ENCODE data around the gene SCUBE3.

SCUBE3 gene

DNA sequence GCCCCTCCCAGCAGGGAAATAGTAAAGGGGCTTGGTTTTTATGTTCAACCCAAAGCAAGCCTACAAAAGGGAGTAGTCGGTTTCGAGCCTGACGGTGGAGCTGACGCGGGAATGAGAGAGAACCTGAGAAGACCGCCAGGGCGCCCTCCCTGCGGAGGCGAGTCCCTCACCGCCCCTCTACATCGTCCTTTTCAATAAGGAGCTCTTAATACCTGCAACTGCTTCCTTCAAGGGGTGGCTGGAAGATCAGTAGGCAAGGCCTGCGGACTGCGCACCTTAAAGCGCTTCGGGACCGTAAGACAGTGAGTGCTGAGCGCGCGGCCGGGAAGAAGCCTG is 45.1 kb downstream of the SCUBE3 start:
- in situ Hi-C loops (cut with MboI; ENCODE audit: low pct_unique_long_range_greater_than_20kb, low sequenced_read_pairs, unreplicated experiment) = no loop called here
- DNase-seq (ENCODE audit: low spot score) = no peak
- TF ChIP-seq CTCF (IDR thresholded peaks at IDR 0.05; ENCODE audit: extremely low read depth, insufficient read depth, missing control alignments) = no peak

GRCh38 chr6:35259194-35259947 is 45.6 kb downstream of the SCUBE3 start, which contains the start of gene ZNF76:
ZNF76 (plus strand) TSS chr6:35259735; CDS start chr6:35281152, 21,417 bp downstream.
- in situ Hi-C loops (cut with MboI; ENCODE audit: low pct_unique_long_range_greater_than_20kb, low sequenced_read_pairs, unreplicated experiment) = no loop called here
- peak; percentile 78 for TF ChIP-seq CTCF (IDR thresholded peaks at IDR 0.05; ENCODE audit: extremely low read depth, insufficient read depth, missing control alignments)
- DNase-seq (ENCODE audit: low spot score) = peak; percentile 97

GRCh38 chr6:35259948-35260590 is 46.3 kb downstream of the SCUBE3 start:
- in situ Hi-C loops (cut with MboI; ENCODE audit: low pct_unique_long_range_greater_than_20kb, low sequenced_read_pairs, unreplicated experiment) = no loop called here
- DNase-seq (ENCODE audit: low spot score) = peak; percentile 86
- TF ChIP-seq CTCF (IDR thresholded peaks at IDR 0.05; ENCODE audit: extremely low read depth, insufficient read depth, missing control alignments) = no peak

DNA sequence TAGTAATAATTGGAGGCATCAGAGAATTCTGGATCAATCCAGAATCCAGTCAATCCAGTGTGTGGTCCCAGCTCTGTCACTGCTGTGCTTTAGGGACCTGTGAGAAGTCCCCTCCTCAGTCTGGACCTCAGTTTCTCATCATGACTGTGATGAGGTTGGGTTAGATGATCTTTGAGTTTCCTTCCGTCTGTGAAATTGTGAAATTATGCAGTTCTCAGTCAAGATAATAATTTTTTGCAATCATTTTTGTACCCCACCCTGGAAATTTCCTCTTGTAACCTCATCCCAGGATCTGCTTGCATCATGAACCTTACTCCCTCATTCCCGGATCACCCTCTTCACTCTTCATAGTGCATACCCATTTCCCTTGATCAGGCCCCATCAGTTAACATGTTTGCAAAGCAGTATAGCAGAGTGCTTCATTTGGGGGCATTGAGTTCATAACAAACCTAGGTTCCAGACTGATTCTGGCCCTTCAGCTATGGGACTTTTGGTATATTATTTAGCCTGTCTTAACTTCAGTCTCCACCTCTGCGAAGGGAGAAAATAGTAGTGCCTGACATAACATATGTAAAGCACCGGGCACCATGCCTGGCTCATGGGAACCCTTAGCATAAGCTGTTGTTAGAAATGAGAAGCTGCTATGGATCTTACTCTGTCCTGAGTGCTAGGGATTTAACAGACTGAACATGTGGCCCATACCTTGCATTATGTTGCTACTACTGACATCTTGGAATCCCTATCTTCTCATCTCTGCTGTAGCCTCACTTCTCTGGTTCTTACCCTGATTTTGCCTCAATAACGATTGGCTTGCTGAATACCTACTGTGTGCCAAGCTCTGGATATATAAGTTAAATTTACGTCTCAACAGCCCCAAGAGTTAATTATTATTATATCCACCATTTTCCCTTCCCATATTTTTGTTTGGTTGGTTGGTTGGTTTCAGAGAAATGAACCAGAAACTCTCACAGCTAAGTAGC is 47.1 kb downstream of the SCUBE3 start:
- TF ChIP-seq CTCF (IDR thresholded peaks at IDR 0.05; ENCODE audit: extremely low read depth, insufficient read depth, missing control alignments) = no peak
- DNase-seq (ENCODE audit: low spot score) = no peak
- in situ Hi-C loops (cut with MboI; ENCODE audit: low pct_unique_long_range_greater_than_20kb, low sequenced_read_pairs, unreplicated experiment) = no loop called here

GRCh38 chr6:35262596-35262995 is 48.8 kb downstream of the SCUBE3 start:
- in situ Hi-C loops (cut with MboI; ENCODE audit: low pct_unique_long_range_greater_than_20kb, low sequenced_read_pairs, unreplicated experiment) = no loop called here
- no peak for TF ChIP-seq CTCF (IDR thresholded peaks at IDR 0.05; ENCODE audit: extremely low read depth, insufficient read depth, missing control alignments)
- DNase-seq (ENCODE audit: low spot score) = no peak

GRCh38 chr6:35264550-35265274 is 51.0 kb downstream of the SCUBE3 start:
- in situ Hi-C loops (cut with MboI; ENCODE audit: low pct_unique_long_range_greater_than_20kb, low sequenced_read_pairs, unreplicated experiment) = no loop called here
- no peak for TF ChIP-seq CTCF (IDR thresholded peaks at IDR 0.05; ENCODE audit: extremely low read depth, insufficient read depth, missing control alignments)

More at GRCh38 chr6:35264550-35265274, 51.0 kb downstream of the SCUBE3 start:
- no peak for DNase-seq (ENCODE audit: low spot score)
